ENCODE data around the gene PHF20. TPM values are rescaled to one million over a fixed set of nuclear protein-coding genes. Genes with fewer than 3 reads are reported as not detected.

Gene PHF20
- total and polyA plus RNA-seq, 2 of the 13 experiments (the other 11 are each of a cell fraction or from before 2014, with no cell fraction given), result 22.8 to 34.1 TPM

DNA sequence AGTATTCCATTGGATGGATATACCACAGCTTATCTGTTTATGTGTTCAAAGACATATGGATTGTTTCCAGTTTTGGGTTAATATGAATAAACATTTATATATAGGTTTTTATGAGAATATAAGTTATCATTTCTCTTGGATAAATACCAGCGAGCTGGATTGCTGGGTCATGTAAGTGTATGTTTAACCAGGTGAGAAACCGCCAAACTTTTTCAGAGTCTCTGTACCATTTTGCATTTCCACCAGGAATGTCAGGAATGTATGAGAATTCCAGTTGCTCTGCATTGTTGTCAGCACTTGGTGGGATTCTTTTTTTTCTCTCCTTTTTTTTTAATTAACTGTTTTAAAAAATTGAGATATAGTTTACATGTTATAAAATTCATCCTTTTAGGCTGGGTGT lies 52.1 kb downstream of the PHF20 start:
- CTCF ChIA-PET (ENCODE audit: low intra/inter-chr PET ratio, low total read pairs), result no interaction called here
- no peaks in the 10 kb centered on the region for H3K9me3 ChIP-seq (ENCODE audit: low read length)

DNA sequence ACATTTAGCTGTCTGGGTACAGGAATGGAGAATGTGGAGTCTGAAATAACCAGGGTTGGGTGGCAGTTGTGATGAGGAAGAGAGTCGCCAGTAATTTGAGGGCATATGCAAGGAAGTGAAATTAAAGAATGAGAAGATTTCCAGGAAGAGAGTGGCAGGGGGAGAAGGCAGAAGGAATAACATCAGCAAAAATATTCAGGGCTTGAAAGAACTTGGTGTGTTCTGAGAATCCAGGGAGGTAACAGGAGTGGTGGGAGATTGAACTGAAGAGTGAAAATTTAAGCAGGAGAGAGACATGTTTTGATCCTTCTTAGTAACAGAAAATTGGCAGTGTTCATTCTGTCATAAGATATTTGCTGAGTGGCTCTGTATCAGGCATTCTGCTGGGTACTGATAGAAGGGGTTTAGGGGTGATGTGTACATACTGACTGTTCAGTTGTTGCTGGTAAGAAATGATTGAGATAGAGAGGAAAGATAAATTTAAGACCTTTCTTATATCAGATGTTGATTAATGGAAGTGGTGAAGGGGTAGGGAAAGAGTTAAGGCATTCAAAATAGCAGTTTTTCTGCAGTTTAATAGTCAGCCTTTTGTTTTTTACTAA lies 54.7 kb downstream of the PHF20 start:
- CTCF ChIA-PET (ENCODE audit: low intra/inter-chr PET ratio, low total read pairs), result no interaction called here
- POLR2A ChIA-PET, result no interaction called here
- DNase-seq (ENCODE audit: low spot score), result no peak
- WGBS (ENCODE audit: low lambda C conversion rate), result 99% methylated on average over 1 of the region's 1 CpG
- H3K79me2 ChIP-seq (ENCODE audit: insufficient read depth, low read length), result no peaks in the 10 kb centered on the region
- no peak overlapping the region for H3K4me2 ChIP-seq (ENCODE audit: low read depth, low read length)
- intact Hi-C loops (cut with micrococcal nuclease; ENCODE audit: unreplicated experiment), result loop anchor here (2.0 kb wide), 1 partner anchor 138 kb away; no protein-coding TSS in a partner anchor
- no peak for FAIRE-seq
- no TSS peak for BruUV-seq (replicated peaks)
- no peaks in the 10 kb centered on the region for H3K27me3 ChIP-seq (ENCODE audit: control insufficient read depth in 1 of 2, insufficient read depth in 2 of 2, low read length in 2 of 2)
- peaks cover 2% of the 10 kb centered on the region; the same call in 1 of the 2 replicates for H4K20me1 ChIP-seq (ENCODE audit: insufficient read depth, low read length)
- no peak for ATAC-seq
- H3K9me3 ChIP-seq (ENCODE audit: low read length), result no peaks in the 10 kb centered on the region
- no peak overlapping the region for H3K9ac ChIP-seq (ENCODE audit: insufficient read depth, low read depth, low read length)
- H2AFZ ChIP-seq (ENCODE audit: low read length), result no peak overlapping the region
- in situ Hi-C loops (cut with HindIII; ENCODE audit: extremely low pct_ligation_motif_present, low pct_unique_long_range_greater_than_20kb), result loop anchor here (5.0 kb wide), 1 partner anchor 134 kb away; no protein-coding TSS in a partner anchor
- peaks cover 4 to 18% of the 10 kb centered on the region in 2 experiments; a peak in 4 of 5 replicates for H3K36me3 ChIP-seq (replicated peaks in 1 of 2; ENCODE audit: control insufficient read depth in 1 of 2, insufficient read depth in 2 of 2, low read length in 2 of 2)
- H3K4me1 ChIP-seq (ENCODE audit: insufficient read depth, low read length), result no peaks in the 10 kb centered on the region
- no peak overlapping the region for H3K4me3 ChIP-seq (replicated peaks in 1 of 3; ENCODE audit: insufficient read depth in 1 of 3, low read depth in 2 of 3, low read length in 3 of 3)
- H3K27ac ChIP-seq (ENCODE audit: extremely low read length, insufficient read depth, low read length), result no peak overlapping the region
- TF ChIP-seq ARNT (IDR thresholded peaks at IDR 0.05), result peak; percentile 53; the same call in 1 of the 2 replicates
- no peak for TF ChIP-seq SKI (IDR thresholded peaks at IDR 0.05; ENCODE audit: partially characterized antibody)
- TF ChIP-seq, protein P1, sequence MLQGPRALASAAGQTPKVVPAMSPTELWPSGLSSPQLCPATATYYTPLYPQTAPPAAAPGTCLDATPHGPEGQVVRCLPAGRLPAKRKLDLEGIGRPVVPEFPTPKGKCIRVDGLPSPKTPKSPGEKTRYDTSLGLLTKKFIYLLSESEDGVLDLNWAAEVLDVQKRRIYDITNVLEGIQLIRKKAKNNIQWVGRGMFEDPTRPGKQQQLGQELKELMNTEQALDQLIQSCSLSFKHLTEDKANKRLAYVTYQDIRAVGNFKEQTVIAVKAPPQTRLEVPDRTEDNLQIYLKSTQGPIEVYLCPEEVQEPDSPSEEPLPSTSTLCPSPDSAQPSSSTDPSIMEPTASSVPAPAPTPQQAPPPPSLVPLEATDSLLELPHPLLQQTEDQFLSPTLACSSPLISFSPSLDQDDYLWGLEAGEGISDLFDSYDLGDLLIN (CRISPR knock-in tag; IDR thresholded peaks at IDR 0.05; ENCODE audit: borderline replicate concordance), result no peak
- peak; percentile 52; the same call in 1 of the 2 replicates for TF ChIP-seq SOX6 (IDR thresholded peaks at IDR 0.05)
- no peak for TF ChIP-seq SOX6 (CRISPR knock-in tag; IDR thresholded peaks at IDR 0.05)
- TF ChIP-seq, protein P2, sequence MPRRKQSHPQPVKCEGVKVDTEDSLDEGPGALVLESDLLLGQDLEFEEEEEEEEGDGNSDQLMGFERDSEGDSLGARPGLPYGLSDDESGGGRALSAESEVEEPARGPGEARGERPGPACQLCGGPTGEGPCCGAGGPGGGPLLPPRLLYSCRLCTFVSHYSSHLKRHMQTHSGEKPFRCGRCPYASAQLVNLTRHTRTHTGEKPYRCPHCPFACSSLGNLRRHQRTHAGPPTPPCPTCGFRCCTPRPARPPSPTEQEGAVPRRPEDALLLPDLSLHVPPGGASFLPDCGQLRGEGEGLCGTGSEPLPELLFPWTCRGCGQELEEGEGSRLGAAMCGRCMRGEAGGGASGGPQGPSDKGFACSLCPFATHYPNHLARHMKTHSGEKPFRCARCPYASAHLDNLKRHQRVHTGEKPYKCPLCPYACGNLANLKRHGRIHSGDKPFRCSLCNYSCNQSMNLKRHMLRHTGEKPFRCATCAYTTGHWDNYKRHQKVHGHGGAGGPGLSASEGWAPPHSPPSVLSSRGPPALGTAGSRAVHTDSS (CRISPR knock-in tag; conservative IDR thresholded peaks at IDR 0.05), result no peak
- TF ChIP-seq ZNF124 (CRISPR knock-in tag; IDR thresholded peaks at IDR 0.05), result no peak
- TF ChIP-seq SUZ12 (IDR thresholded peaks at IDR 0.05; ENCODE audit: low read depth, low read length), result no peak
- TF ChIP-seq NONO (IDR thresholded peaks at IDR 0.05), result 0 out of 2 replicates have a peak, but pooled peaks have one; percentile 83
- TF ChIP-seq NONO (CRISPR knock-in tag; conservative IDR thresholded peaks at IDR 0.05), result no peak
- TF ChIP-seq PLRG1 (conservative IDR thresholded peaks at IDR 0.05), result 0 out of 2 replicates have a peak, but pooled peaks have one; percentile 16

More for the DNA sequence above, 52.1 kb downstream of the PHF20 start:
- intact Hi-C loops (cut with micrococcal nuclease; ENCODE audit: unreplicated experiment) (no loop called here), in situ Hi-C loops (cut with HindIII; ENCODE audit: extremely low pct_ligation_motif_present, low pct_unique_long_range_greater_than_20kb) (no loop called here)
- FAIRE-seq, result no peak
- Histone ChIP-seq H3K9ac (ENCODE audit: insufficient read depth, low read depth, low read length) (no peak overlapping the region), H3K79me2 (ENCODE audit: insufficient read depth, low read length) (no peaks in the 10 kb centered on the region), H3K27ac (ENCODE audit: extremely low read length, insufficient read depth, low read length) (no peak overlapping the region), H3K4me1 (ENCODE audit: insufficient read depth, low read length) (no peaks in the 10 kb centered on the region), H3K4me2 (ENCODE audit: low read depth, low read length) (no peak overlapping the region), H3K36me3 (replicated peaks in 1 of 2; ENCODE audit: control insufficient read depth in 1 of 2, insufficient read depth in 2 of 2, low read length in 2 of 2) (peaks cover 6 to 15% of the 10 kb centered on the region in 2 experiments; a peak in 4 of 5 replicates), H3K4me3 (replicated peaks in 1 of 3; ENCODE audit: insufficient read depth in 1 of 3, low read depth in 2 of 3, low read length in 3 of 3) (no peak overlapping the region), H3K27me3 (ENCODE audit: control insufficient read depth in 1 of 2, insufficient read depth in 2 of 2, low read length in 2 of 2) (no peaks in the 10 kb centered on the region), H2AFZ (ENCODE audit: low read length) (no peak overlapping the region), H4K20me1 (ENCODE audit: insufficient read depth, low read length) (peaks cover 1% of the 10 kb centered on the region; the same call in 1 of the 2 replicates)
- TF ChIP-seq IRX3 (CRISPR knock-in tag; IDR thresholded peaks at IDR 0.05; ENCODE audit: borderline replicate concordance, low read depth), result no peak
- TF ChIP-seq, protein P3, sequence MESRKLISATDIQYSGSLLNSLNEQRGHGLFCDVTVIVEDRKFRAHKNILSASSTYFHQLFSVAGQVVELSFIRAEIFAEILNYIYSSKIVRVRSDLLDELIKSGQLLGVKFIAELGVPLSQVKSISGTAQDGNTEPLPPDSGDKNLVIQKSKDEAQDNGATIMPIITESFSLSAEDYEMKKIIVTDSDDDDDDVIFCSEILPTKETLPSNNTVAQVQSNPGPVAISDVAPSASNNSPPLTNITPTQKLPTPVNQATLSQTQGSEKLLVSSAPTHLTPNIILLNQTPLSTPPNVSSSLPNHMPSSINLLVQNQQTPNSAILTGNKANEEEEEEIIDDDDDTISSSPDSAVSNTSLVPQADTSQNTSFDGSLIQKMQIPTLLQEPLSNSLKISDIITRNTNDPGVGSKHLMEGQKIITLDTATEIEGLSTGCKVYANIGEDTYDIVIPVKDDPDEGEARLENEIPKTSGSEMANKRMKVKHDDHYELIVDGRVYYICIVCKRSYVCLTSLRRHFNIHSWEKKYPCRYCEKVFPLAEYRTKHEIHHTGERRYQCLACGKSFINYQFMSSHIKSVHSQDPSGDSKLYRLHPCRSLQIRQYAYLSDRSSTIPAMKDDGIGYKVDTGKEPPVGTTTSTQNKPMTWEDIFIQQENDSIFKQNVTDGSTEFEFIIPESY (CRISPR knock-in tag; IDR thresholded peaks at IDR 0.05), result peak; percentile 31; the same call in 1 of the 2 replicates
- peak; percentile 86 for TF ChIP-seq TEAD3 (CRISPR knock-in tag; optimal IDR thresholded peaks at IDR 0.05; ENCODE audit: borderline replicate concordance)
- no peak for ATAC-seq
- 90% methylated on average over 2 of the region's 2 CpGs for WGBS (ENCODE audit: low lambda C conversion rate)
- BruUV-seq (replicated peaks), result no TSS peak
- no peak for DNase-seq (ENCODE audit: low spot score)
- POLR2A ChIA-PET, result interaction anchor here (1.4 kb wide), 1 partner anchor 82 kb away, joined by 6 read pairs; the partner anchor contains the start of gene RBM39
